ENCODE results near the gene DHX32.

DHX32 gene

GRCh38 chr10:125836746-125837145 is 44.3 kb downstream of the DHX32 start:
- DNase-seq (ENCODE audit: low read depth), result no peak
- TF ChIP-seq CTCF (conservative IDR thresholded peaks at IDR 0.05; ENCODE audit: control insufficient read depth, insufficient read depth, low read depth, low read length), result no peak
- no peak overlapping the region for H3K4me3 ChIP-seq (ENCODE audit: control insufficient read depth, low read depth, low read length)

- no peak for TF ChIP-seq CTCF (conservative IDR thresholded peaks at IDR 0.05; ENCODE audit: control insufficient read depth, insufficient read depth, low read depth, low read length)
- H3K4me3 ChIP-seq (ENCODE audit: control insufficient read depth, low read depth, low read length), result no peak overlapping the region
- no peak for DNase-seq (ENCODE audit: low read depth)
These were observed 52.8 kb downstream of the DHX32 start for GRCh38 chr10:125828311-125828710.

GRCh38 chr10:125827133-125827532 is 54.0 kb downstream of the DHX32 start:
- TF ChIP-seq CTCF (conservative IDR thresholded peaks at IDR 0.05; ENCODE audit: control insufficient read depth, insufficient read depth, low read depth, low read length), result no peak
- DNase-seq (ENCODE audit: low read depth), result no peak
- H3K4me3 ChIP-seq (ENCODE audit: control insufficient read depth, low read depth, low read length), result no peak overlapping the region

- TF ChIP-seq CTCF (conservative IDR thresholded peaks at IDR 0.05; ENCODE audit: control insufficient read depth, insufficient read depth, low read depth, low read length), result no peak
- H3K4me3 ChIP-seq (ENCODE audit: control insufficient read depth, low read depth, low read length), result peak overlapping the region; percentile 89
- DNase-seq (ENCODE audit: low read depth), result peak; percentile 63
These were observed 56.4 kb downstream of the DHX32 start for GRCh38 chr10:125824736-125825135.

- H3K4me3 ChIP-seq (ENCODE audit: control insufficient read depth, low read depth, low read length), result peak overlapping the region; percentile 89
- TF ChIP-seq CTCF (conservative IDR thresholded peaks at IDR 0.05; ENCODE audit: control insufficient read depth, insufficient read depth, low read depth, low read length), result no peak
- DNase-seq (ENCODE audit: low read depth), result no peak
These were observed 57.3 kb downstream of the DHX32 start for GRCh38 chr10:125823663-125824251.

GRCh38 chr10:125822878-125823662 is 58.0 kb downstream of the DHX32 start, which contains the start of the genes BCCIP and UROS:
Gene BCCIP, plus strand, starts transcription at chr10:125823546. Its CDS starts 12 bp downstream, at chr10:125823558.
Gene UROS, minus strand, starts transcription at chr10:125823258. Its CDS starts 6,759 bp downstream, at chr10:125816499.
- no peak for TF ChIP-seq CTCF (conservative IDR thresholded peaks at IDR 0.05; ENCODE audit: control insufficient read depth, insufficient read depth, low read depth, low read length)
- peak; percentile 88 for DNase-seq (ENCODE audit: low read depth)
- peak within 1 kb of the TSS; percentile 89 for H3K4me3 ChIP-seq (ENCODE audit: control insufficient read depth, low read depth, low read length)
